Measurements from ENCODE around the gene FAM89B.
"Not testable (repeated sequence)": the region's sequence is repeated elsewhere in the genome, so short reads cannot be mapped to it uniquely, and the experiment has no call there.

FAM89B gene

DNA sequence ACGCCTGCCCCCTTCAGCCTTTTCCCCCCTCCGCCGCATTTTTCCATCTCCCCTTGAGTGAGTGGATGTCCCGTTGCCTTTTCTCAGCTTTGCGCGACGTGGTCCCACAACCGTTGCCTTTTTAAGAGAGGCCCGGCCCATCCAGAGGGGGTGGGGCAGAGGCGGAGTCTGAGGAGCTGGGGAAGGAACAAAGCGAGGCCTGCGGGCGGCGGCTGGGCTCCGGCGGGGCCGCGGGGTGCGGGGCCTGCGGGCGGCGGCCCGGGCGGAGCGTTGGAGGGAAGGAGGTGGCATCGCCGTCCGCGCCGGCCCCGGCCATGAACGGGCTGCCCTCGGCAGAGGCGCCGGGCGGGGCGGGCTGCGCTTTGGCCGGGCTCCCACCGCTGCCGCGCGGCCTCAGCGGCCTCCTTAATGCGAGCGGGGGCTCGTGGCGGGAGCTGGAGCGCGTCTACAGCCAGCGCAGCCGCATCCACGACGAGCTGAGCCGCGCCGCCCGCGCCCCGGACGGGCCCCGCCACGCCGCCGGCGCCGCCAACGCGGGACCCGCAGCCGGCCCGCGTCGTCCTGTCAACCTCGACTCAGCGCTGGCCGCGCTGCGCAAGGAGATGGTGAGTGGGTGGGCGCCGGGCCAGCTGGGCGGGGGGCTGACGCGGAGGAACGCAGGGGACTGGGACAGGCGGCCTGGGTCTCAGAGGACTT lies at the start of gene FAM89B:
TSS of gene FAM89B (plus strand) at position 183 of the 696 bp plus-strand sequence. CDS start at position 315, 132 bp downstream.
- peak; percentile 65 for DNase-seq

DNA sequence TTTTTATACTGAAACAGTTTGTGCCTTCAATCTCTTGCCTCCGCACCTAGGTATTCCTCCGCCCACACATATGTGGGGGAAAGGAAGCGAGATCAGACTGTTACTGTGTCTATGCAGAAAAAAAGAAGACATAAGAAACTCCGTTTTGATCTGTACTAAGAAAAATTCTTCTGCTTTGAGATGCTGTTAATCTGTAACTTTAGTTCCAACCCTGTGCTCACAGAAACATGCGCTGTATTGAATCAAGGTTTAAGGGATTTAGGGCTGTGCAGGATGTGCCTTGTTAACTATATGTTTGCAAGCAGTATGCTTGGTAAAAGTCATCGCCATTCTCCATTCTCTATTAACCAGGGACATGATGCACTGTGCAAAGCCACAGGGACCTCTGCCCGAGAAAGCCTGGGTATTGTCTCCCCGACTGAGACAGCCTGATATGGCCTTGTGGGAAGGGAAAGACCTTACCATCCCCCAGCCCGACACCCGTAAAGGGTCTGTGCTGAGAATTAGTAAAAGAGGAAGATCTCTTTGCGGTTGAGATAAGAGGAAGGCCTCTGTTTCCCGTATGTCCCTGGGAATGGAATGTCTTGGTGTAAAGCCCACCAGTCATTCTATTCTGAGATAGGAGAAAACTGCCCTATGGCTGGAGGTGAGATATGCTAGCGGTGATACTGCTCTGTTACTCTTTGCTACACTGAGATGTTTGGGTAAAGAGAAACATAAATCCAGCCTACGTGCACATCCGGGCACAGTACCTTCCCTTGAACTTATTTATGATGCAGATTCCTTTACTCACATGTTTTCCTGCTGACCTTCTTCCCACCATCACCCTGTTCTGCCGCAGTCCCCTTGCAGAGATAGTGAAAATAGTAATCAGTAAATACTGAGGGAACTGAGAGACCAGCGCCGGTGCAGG lies 49.4 kb upstream of the FAM89B start:
- not testable (repeated sequence) for DNase-seq

DNA sequence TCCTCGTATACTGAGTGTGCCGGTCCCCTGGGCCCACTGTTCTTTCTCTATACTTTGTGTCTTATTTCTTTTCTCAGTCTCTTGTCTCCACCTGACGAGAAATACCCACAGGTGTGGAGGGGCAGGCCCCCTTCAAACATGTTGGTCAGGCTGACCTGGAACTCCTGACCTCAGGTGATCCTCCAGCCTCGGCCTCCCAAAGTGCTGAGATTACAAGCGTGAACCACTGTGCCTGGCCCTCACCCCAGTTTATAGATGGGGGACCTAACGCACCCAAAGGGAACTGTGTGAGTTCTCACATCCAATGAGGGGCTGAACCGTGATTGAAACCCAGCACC lies 48.7 kb upstream of the FAM89B start:
- not testable (repeated sequence) for DNase-seq

DNA sequence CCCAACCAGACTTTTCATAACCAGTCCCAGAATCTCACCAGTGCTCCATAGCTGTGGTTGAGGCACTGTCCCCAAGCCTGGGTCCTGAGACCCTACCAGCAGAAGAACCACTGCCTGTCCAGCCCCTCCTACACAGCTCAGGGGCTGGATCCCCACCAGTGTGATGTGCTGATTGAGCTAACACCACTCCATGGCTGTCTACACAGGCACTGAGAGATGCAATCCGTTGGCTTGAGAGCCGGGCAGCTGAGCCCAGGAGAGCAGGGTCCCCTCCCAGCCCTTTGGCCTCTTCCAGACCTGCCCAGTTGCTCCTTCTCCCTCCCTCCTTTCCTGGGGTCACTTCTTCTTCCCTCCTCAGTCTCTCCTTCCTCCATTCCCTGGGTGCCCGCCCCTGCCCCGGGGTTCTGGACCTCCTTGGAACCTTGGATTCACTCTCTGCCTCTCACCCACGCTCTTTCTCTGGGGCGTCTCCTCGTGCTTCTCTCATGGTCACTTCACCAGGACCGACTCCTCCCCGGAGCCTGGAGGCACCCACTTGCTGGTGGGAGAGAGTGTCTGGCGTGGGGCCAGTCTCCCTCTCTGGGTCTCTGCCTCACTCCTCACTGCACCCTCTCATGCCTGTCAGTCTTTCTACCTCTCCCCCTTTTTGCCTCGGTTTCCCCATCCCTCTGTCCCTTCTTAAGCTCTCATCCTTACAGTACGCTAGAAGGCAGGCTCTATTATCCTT lies 48.2 kb upstream of the FAM89B start:
- DNase-seq = no peak

DNA sequence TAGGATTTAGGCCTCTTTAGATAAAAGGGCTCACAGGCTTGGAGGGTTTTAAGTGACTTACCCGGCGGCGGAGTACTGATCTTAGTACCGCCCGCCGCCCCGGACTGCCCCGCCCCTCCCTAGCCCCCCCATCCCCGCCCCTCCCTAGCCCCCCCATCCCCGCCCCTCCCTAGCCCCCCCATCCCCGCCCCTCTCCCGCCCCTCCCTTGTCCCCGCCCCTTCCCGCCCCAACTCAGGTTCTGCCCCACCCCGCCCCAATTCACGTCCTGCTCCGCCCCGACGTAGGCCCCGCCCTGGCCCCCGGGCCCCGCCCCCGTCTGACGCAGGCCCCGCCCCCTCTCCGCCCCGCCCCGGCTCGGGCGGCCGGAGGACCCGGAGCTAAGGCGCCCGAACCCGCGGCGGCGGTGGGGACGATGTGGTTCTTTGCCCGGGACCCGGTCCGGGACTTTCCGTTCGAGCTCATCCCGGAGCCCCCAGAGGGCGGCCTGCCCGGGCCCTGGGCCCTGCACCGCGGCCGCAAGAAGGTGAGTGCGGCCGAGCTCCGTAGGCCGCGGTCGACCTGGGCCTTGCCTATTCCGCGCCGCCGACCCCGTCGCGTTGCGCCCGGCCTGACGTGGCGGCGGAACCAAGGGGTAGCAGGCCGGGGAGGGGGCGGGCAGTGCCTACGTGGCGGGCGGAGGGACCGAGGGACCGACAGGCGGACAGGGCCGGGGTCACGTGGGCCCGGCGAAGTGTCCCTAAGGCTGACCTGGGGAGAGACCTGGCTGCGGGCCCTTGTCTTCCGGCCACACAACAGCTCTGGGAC lies 47.4 kb upstream of the FAM89B start, which contains the start of gene SCYL1:
TSS of gene SCYL1 (plus strand) at position 343 of the 805 bp plus-strand sequence. CDS start at position 414, 71 bp downstream.
- DNase-seq = peak; percentile 74

DNA sequence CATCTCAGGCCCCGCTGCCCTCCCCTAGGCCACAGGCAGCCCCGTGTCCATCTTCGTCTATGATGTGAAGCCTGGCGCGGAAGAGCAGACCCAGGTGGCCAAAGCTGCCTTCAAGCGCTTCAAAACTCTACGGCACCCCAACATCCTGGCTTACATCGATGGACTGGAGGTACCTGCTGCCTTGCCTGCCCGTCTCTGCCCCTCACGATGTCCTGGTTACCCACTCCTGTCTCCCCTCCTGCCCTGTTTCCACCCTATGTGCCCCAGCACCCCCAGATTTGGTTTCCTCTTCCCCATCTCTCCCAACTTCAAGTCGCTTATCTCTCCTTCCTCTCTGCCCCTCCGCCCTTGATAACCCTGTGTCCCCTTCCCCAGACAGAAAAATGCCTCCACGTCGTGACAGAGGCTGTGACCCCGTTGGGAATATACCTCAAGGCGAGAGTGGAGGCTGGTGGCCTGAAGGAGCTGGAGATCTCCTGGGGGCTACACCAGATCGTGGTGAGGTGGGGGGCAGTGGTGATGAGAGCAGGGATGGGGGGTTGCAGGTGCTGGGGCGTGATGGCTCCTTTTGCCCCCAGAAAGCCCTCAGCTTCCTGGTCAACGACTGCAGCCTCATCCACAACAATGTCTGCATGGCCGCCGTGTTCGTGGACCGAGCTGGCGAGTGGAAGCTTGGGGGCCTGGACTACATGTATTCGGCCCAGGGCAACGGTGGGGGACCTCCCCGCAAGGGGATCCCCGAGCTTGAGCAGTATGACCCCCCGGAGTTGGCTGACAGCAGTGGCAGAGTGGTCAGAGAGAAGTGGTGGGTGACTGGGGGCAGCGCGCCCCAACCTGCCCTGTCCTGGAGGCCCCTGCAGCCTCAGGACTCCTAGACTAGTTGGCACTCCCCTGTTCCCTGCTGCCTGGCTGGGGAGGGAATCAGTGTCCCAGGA lies 46.5 kb upstream of the FAM89B start:
- no peak for DNase-seq

DNA sequence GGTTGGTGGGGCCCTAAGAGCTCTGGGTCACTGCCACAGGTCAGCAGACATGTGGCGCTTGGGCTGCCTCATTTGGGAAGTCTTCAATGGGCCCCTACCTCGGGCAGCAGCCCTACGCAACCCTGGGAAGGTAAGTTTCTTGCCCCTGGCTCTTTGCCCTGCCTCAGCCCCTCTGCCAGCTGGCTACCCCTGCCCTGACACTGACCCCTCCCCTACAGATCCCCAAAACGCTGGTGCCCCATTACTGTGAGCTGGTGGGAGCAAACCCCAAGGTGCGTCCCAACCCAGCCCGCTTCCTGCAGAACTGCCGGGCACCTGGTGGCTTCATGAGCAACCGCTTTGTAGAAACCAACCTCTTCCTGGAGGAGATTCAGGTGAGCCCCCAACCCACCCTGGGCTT lies 45.6 kb upstream of the FAM89B start:
- DNase-seq = no peak

DNA sequence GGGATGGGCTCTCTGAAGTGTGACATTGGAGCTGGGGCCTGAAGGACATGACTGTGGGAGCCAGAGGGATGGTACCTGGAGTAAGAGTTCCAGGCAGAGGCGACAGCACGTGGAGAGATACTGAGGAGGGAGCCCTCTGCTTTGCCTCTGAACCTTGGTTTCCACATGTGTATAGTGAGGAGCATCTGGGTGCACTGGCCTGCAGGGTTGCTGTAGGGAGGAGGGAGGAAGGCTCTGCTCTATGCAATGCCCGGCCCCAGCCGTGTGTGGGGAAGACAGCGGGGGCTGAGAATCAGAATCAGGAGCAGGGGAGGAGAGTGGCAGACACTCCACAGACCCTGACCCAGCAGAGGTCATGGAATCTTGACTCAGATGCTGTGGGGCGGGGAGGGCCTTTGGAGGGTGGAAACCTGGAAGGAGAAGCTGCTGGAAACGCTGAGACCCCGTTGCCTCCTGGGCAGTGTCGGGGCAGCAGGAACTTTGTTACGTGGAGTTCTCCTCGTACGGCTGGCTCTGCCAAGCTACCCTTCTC lies 43.5 kb upstream of the FAM89B start:
- no peak for DNase-seq

DNA sequence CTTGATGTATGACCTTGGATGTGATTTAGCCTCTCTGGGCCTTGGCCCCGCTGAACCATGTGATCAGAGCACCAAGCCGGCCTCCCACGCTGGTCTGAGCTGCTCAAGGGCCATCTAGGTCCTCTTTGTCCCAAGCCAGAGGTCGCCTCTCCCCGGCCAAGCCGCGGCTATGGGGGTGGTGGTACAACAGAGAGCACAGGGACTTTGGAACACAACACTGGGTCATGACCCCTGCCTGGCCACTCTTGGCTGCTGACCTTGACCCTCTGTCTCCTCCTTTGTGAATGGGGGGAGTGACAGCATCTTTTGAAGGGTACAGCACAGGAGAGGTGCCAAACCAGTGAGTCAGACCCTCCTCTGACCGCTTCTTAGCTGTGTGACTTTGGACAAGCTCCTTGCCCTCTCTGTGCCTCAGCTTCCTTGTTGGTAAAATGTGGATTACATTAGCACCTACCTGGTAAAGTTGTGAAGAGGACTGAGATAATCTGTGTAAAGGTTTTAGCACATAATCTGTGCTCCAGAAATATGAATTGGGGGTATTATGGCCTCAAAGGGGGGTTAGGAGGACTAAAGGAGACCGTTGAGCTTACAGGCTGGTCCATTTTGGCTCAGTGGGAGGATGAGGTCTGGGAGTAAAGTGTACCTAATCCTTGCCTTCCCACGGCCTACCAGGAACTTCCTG lies 42.7 kb upstream of the FAM89B start:
- no peak for DNase-seq

DNA sequence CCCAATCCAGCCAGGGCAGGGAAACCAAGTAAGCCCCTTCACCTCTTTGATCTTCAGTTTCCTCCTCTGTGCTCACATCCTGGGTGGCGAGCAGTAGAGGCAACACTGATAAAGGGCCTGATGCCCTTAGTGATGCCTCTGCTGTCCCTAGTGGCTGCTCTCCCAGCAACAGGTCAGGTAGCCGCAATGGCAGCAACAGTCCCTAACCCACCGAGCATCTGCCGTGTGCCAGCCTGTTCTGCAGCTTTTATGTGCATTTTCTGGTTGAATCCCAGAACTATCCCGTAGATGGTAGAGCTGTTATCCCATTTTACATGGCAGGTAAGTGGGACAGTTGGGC lies 42.2 kb upstream of the FAM89B start:
- DNase-seq = no peak

DNA sequence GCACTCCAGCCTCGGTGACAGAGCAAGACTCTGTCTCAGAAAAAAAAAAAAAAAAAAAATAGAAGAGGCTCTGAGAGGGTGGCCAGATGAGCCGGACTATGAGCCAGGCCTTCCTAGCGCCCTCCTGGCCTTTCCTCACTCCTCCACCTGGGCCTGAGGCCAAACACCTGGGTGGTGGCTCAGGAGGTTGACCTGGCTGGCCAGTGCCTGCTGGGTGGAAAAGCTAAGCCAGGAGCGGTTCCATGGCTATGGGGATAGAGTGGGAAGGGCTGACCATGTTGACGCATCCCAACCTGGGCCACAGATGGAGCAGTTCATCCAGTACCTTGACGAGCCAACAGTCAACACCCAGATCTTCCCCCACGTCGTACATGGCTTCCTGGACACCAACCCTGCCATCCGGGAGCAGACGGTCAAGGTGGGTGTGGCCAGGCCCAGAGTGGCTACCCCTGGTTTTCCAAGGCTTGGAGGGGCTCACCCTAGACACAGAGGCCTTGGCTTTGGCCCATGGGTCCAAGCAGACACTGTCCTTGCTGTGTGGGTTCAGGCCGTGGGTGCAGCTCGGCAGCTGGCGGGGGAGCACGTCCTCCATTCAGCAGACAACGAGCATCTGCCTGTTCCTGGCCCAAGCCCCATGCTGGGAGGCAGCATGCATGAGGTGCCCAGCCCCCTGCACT lies 39.8 kb upstream of the FAM89B start:
- no peak for DNase-seq

DNA sequence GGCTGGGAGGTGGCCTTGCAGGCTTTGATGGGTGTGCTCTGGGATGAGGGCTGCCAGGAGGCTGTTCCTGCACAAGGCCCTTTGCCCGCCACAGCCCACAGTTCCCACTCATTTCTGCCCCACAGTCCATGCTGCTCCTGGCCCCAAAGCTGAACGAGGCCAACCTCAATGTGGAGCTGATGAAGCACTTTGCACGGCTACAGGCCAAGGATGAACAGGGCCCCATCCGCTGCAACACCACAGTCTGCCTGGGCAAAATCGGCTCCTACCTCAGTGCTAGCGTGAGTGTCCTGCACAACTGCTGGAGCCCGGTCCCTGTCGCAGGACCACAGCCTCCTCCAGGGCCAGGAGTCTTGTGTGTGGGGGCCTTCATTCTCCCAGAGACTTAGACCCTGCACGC lies 37.2 kb upstream of the FAM89B start:
- DNase-seq = no peak

DNA sequence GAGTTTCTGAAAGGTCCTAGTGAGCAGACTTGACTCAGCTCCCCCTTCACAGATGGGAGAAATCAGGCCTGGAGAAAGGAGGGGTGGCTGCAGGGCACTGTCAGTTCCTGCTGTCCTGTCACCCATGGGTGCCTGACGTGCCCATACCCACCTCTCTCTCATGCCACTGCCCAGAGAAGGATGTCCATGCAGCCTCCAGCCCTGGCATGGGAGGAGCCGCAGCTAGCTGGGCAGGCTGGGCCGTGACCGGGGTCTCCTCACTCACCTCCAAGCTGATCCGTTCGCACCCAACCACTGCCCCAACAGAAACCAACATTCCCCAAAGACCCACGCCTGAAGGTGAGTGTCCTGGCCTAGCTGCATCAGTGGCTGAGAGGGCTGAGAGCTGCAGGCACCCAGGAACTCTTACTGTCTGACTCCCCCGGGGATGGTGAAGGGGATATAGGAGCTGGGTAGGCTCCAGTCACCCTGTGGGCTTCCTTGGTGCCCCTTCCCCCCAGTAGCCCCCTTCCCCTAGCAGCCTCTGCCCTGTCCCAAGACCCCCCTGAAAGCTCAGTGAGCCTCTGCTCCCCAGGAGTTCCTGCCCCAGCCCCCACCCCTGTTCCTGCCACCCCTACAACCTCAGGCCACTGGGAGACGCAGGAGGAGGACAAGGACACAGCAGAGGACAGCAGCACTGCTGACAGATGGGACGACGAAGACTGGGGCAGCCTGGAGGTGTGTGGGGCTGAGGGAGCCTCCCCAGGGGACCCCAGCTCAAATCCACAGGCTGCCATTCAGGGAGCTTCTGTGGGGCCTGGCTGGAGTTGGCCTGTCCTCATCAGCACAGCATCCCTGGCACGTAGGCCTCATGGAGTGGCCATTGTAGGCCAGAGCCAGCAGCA lies 35.7 kb upstream of the FAM89B start:
- no peak for DNase-seq

DNA sequence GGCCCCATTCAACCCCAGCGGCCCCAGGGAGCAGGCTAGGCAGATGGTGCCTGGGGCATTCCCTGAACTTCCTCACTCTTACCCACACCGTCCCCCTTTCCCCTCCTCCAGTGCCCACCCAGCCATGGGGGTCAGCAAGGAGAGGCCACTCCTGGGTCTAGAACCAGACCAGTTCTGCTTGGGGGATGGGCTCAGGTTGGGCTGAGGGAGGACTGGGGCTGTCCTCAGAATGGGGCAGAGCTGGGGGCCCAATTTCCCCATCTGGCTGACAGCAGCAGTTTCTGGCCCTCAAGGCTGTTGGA lies 35.1 kb upstream of the FAM89B start:
- DNase-seq = no peak

DNA sequence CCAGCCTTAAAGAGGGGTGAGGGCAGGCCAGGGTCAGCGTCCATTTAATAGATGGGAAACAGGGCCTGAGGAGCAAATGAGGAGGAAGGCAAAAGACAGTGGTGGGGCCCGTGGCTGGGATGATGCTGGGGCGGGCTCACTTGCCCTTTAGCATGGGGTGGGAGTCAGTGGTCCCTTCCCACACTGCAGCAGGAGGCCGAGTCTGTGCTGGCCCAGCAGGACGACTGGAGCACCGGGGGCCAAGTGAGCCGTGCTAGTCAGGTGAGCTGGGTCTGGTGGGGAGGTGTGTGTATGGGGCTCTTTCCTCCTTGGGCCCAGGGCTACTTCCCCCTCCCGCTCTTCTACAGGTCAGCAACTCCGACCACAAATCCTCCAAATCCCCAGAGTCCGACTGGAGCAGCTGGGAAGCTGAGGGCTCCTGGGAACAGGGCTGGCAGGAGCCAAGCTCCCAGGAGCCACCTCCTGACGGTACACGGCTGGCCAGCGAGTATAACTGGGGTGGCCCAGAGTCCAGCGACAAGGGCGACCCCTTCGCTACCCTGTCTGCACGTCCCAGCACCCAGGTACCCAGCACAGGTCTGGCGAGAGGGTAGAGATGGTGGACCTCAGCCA lies 34.6 kb upstream of the FAM89B start:
- no peak for DNase-seq

DNA sequence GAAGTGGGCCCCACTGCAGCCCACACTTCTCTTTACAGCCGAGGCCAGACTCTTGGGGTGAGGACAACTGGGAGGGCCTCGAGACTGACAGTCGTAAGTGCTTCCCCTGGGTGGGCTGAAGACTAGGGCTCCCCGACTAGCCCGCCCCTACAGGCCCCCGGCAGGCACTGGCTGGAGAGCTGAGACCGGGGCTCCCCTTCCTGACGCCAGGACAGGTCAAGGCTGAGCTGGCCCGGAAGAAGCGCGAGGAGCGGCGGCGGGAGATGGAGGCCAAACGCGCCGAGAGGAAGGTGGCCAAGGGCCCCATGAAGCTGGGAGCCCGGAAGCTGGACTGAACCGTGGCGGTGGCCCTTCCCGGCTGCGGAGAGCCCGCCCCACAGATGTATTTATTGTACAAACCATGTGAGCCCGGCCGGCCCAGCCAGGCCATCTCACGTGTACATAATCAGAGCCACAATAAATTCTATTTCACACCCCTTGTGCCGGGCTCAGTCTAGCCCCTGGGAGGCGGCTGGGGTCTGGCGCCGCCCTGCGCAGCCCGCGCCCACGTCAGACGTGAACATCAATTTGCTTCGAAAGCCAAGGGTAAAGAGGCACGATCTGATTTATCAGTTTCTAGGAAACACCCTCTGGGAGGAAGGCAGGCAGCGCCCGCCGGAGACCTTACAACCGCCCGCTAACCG lies 34.0 kb upstream of the FAM89B start:
- no peak for DNase-seq

DNA sequence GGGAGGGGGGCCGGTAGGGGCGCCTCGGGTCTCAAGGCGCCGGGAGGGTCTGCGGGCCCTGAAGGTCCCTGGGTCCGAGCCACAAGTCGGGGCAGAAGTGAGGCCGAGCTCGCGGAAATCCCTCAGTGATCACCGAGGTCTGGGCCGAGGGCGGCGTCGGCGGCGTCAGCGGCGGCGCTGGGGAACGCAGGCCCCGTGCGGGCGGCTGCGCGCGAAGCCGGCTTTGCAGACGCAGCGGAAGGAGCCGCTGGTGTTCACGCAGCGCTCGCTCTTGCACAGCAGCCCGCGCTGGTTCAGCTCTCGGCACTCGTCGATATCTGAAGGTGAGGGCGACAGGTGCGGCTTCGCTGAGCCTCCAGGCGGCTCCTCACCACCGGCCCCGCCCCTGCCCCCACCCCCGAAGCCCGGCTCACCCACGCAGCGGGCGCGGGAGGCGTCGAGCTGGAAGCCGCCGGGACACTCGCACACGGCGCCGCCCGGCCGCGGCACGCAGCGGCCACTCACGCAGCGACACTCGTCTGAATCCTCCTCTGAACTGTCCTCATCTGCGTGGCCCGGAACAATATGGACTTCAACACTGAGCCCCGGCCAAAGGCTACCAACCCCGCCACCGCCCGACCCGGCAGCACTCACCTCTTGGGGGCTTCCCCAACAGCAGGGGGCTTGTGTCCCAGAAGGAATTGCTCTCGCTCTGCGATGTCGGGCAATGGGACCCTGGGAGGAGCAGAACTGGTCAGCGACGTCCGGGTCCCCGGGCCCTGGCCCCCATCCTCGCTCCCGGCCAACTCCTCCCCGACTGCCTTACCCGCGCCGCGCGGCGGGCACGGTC lies 33.2 kb upstream of the FAM89B start:
- no peak for DNase-seq

Data from NCI-H2227 treated with DMSO at 0.1 percent for 48 hours (cell line).